ENCODE results near the gene XRCC5.

DNA sequence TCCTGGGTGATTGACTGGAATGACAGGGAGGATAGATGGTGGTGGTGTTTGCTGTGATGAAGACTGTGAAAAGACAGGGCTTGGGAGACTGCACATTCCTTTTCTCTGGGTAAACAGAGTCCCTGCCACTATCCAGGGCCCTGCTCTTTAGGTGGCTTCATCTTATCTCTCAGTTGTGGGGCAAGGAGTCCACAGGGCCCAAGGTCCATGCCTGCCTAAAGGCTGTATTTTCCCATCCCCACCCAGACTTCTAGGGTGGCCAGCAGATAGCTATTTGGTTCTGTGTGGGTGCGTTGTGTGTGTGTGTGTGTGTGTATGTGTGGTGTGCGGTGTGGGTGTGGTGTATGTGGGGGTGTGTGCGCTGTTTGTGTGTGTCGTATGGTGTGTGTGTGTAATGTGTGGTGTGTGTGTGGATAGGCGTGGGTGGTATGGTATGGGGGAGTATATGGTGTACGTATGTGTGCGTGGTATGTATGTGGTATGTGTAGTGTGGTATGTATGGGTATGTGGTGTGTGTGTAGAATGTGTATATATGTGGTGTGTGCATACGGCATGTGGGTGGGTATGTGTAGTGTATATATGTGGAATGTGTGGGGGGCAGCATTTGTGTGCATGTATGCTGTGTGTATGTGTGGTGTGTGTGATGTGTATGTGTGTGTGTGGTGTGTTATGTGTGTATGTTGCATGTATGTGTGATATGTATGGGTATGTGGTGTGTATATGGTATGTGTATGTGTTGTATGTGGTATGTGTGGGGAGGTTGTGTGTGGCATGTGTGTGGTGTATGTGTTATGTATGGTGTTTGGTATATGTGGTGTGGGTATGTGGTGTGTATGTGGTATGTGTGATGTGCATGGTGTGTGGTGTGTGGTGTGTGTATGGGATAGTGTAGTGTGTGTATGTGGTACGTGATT, 10.5 kb upstream of the XRCC5 start:
- TF ChIP-seq POLR2A (IDR thresholded peaks at IDR 0.05): no peak
- TF ChIP-seq, protein P1, sequence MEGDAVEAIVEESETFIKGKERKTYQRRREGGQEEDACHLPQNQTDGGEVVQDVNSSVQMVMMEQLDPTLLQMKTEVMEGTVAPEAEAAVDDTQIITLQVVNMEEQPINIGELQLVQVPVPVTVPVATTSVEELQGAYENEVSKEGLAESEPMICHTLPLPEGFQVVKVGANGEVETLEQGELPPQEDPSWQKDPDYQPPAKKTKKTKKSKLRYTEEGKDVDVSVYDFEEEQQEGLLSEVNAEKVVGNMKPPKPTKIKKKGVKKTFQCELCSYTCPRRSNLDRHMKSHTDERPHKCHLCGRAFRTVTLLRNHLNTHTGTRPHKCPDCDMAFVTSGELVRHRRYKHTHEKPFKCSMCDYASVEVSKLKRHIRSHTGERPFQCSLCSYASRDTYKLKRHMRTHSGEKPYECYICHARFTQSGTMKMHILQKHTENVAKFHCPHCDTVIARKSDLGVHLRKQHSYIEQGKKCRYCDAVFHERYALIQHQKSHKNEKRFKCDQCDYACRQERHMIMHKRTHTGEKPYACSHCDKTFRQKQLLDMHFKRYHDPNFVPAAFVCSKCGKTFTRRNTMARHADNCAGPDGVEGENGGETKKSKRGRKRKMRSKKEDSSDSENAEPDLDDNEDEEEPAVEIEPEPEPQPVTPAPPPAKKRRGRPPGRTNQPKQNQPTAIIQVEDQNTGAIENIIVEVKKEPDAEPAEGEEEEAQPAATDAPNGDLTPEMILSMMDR (IDR thresholded peaks at IDR 0.05): no peak
